ENCODE data around the gene IQGAP1. TPM values are rescaled to one million over a fixed set of nuclear protein-coding genes. Genes with fewer than 3 reads are reported as not detected.

Gene IQGAP1
- total RNA-seq, 6 experiments from 2014 or later = 12.2 to 43.7 (median 26.3) TPM

DNA sequence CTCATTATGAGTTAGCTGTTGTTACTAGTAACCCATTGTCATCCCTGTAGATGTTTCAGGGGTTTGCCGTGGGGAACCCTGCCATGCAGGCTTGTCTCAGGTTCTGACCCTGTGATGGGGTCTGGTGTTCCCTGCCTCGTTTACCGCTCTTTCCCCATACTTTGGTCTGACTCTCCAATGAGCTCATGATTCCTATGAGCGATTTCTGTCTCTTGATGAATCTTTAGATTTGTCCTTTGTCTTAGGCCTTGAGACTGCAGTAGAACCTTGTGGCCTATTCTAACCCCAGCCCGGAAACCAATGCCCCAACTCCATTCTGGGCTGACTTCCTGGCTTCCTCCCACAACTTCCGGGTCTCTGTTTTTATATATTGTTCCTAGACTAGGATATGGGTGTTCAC is 11.3 kb upstream of the IQGAP1 start:
- no peaks in the 10 kb centered on the region for H3K27me3 ChIP-seq
- no peaks in the 10 kb centered on the region for H3K4me1 ChIP-seq
- WGBS (ENCODE audit: insufficient coverage, low coverage, low lambda C conversion rate, missing lambda C conversion rate) = 35% methylated on average over 5 of the region's 6 CpGs
- H3K9me3 ChIP-seq = no peaks in the 10 kb centered on the region
- DNase-seq (no peak), ATAC-seq (peak; percentile 33 to 54 (median 40))
- no peak overlapping the region for H3K27ac ChIP-seq
- TF ChIP-seq, protein P1, sequence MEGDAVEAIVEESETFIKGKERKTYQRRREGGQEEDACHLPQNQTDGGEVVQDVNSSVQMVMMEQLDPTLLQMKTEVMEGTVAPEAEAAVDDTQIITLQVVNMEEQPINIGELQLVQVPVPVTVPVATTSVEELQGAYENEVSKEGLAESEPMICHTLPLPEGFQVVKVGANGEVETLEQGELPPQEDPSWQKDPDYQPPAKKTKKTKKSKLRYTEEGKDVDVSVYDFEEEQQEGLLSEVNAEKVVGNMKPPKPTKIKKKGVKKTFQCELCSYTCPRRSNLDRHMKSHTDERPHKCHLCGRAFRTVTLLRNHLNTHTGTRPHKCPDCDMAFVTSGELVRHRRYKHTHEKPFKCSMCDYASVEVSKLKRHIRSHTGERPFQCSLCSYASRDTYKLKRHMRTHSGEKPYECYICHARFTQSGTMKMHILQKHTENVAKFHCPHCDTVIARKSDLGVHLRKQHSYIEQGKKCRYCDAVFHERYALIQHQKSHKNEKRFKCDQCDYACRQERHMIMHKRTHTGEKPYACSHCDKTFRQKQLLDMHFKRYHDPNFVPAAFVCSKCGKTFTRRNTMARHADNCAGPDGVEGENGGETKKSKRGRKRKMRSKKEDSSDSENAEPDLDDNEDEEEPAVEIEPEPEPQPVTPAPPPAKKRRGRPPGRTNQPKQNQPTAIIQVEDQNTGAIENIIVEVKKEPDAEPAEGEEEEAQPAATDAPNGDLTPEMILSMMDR (IDR thresholded peaks at IDR 0.05) = no peak
- no peak for TF ChIP-seq POLR2A (IDR thresholded peaks at IDR 0.05)
- intact Hi-C loops (cut with DNase I) = no loop called here
- H3K4me3 ChIP-seq = no peak overlapping the region
- no peaks in the 10 kb centered on the region for H3K36me3 ChIP-seq

DNA sequence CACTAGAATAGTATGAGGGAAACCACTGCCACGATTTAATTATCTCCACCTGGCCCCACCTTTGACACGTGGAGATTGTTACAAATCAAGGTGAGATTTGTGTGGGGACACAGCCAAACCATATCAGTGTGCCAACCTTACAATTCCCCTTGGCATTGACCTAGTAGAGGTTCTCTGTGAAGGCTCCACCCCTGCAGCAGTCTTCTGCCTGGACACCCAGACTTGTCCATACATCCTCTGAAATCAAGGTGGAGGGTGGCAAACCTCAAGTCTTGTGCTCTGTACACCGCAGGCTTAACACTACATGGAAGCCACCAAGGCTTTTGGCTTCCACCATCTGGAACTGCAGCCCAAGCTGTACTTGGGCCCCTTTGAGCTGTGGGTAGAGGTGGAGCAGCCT is 8.8 kb upstream of the IQGAP1 start:
- H3K27me3 ChIP-seq = no peaks in the 10 kb centered on the region
- no peak overlapping the region for H3K27ac ChIP-seq
- intact Hi-C loops (cut with DNase I) = no loop called here
- H3K9me3 ChIP-seq = no peaks in the 10 kb centered on the region
- no peak for ATAC-seq
- no peaks in the 10 kb centered on the region for H3K36me3 ChIP-seq
- no peaks in the 10 kb centered on the region for H3K4me1 ChIP-seq
- no peak overlapping the region for H3K4me3 ChIP-seq
- 65% methylated on average over 2 of the region's 3 CpGs for WGBS (ENCODE audit: insufficient coverage, low coverage, low lambda C conversion rate, missing lambda C conversion rate)
- no peak for DNase-seq
- TF ChIP-seq, protein P1 (IDR thresholded peaks at IDR 0.05) = no peak
- no peak for TF ChIP-seq POLR2A (IDR thresholded peaks at IDR 0.05)

DNA sequence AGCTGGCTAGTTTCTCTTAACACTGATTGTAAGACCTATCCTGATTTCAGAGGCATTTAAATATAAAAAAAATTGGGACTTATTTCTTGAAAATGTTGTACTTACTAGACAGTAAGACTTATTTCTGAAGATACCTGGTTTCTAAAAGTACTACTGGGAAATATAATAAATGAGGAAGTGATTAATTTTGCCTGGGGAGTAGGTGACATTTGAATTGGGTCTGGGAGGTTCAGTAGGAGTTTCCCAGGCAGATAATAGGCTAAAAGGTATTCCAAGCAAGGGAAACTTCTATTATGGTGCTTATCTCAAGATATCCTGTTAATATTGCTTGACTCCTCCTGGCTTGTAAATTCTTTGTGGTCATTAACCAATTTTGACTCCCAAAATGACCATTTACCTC is 6.5 kb upstream of the IQGAP1 start:
- Histone ChIP-seq H3K27ac (no peak overlapping the region), H3K36me3 (no peaks in the 10 kb centered on the region), H3K9me3 (no peaks in the 10 kb centered on the region), H3K27me3 (no peaks in the 10 kb centered on the region), H3K4me3 (no peak overlapping the region), H3K4me1 (no peaks in the 10 kb centered on the region)
- no peak for TF ChIP-seq POLR2A (IDR thresholded peaks at IDR 0.05)
- TF ChIP-seq, protein P1 (IDR thresholded peaks at IDR 0.05) = no peak
- intact Hi-C loops (cut with DNase I) = no loop called here
- ATAC-seq = no peak
- no peak for DNase-seq

DNA sequence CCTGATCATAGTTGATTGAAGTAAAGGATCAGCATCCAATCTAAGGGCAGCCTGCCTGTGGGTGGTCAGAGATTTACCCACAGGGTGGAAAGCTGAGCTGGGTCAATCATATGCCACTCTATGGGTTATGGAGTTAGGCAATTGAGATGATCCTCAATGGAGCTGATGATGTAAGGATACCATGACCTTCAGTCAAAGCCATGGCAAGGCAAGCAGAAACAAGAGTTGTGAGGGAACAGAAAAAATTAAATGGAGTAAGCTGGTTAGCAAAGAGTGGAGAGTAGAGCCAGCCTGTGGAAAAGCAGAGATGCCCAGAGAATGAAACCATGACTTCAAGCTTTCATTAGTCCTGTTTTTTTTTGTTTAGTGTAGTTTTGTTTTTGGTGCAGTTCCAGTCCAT is 5.7 kb upstream of the IQGAP1 start:
- ATAC-seq = peak in 1 of 4 donors; percentile 72
- Histone ChIP-seq H3K4me3 (no peak overlapping the region), H3K4me1 (no peaks in the 10 kb centered on the region), H3K27ac (no peak overlapping the region), H3K36me3 (no peaks in the 10 kb centered on the region), H3K9me3 (no peaks in the 10 kb centered on the region), H3K27me3 (no peaks in the 10 kb centered on the region)
- intact Hi-C loops (cut with DNase I) = no loop called here
- DNase-seq = no peak
- TF ChIP-seq, protein P1 (IDR thresholded peaks at IDR 0.05) = no peak
- TF ChIP-seq POLR2A (IDR thresholded peaks at IDR 0.05) = no peak

DNA sequence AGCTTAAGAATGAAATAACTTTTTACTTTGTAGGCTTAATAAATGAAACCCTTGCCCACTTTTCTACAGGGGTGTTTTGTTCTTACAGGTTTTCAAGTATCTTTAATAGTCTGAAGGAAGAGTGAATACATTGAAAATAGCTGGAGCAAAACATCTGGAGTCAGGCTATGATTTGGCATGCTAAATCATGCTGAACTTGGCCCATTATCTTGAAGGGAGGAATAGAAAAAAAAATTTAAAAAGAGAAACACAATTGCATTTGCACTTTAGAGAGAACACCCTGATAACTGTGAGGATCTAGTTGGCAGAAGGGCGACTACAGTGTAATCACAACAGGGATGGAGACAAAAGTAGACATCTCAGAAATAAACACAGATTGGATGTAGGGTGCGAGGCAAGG is 1.8 kb upstream of the IQGAP1 start:
- Histone ChIP-seq H3K27ac (no peak overlapping the region), H3K27me3 (no peaks in the 10 kb centered on the region), H3K4me1 (no peaks in the 10 kb centered on the region), H3K9me3 (no peaks in the 10 kb centered on the region), H3K4me3 (no peak overlapping the region), H3K36me3 (no peaks in the 10 kb centered on the region)
- intact Hi-C loops (cut with DNase I) = no loop called here
- DNase-seq (no peak), ATAC-seq (no peak)
- WGBS (ENCODE audit: insufficient coverage, low coverage, low lambda C conversion rate, missing lambda C conversion rate) = 45% methylated on average over 1 of the region's 2 CpGs
- no peak for TF ChIP-seq POLR2A (IDR thresholded peaks at IDR 0.05)
- TF ChIP-seq, protein P1 (IDR thresholded peaks at IDR 0.05) = no peak
